CD8-positive, alpha-beta memory T cell (primary cell): Measurements from ENCODE around the gene UBAC2. TPM values are rescaled to one million over a fixed set of nuclear protein-coding genes. Genes with fewer than 3 reads are reported as not detected.

Experiments
- CTCF ChIA-PET: fragments of 350-600 bp; sonication (Branson Sonifier 250); formaldehyde crosslinking; loops from one replicate; lab custom pipeline; 2021; ENCODE audit warnings: antibody characterized with exemption; lab: Charles Lee
- POLR2A ChIA-PET: fragments of 350-600 bp; sonication (Branson Sonifier 250); formaldehyde crosslinking; loops from one replicate; lab custom pipeline; 2021; ENCODE audit warnings: antibody characterized with exemption; lab: Charles Lee
- DNase-seq, 5 donors: peaks; one replicate each; pipeline versions ENCODE4 v3.0.0 to v3.0.0-alpha.2; 2020 to 2022; ENCODE audit warnings: mixed read lengths in 1 of 5
- H3K27ac ChIP-seq: one replicate; pipeline ENCODE4 v1.7.0; 2013; ENCODE audit warnings: low read depth, mild to moderate bottlenecking, low read length, moderate library complexity
- H3K27me3 ChIP-seq: 2 replicates; pipeline ENCODE4 v1.7.0; 2013; ENCODE audit warnings: low read length, mild to moderate bottlenecking; ENCODE audit not compliant: insufficient read depth, poor library complexity, severe bottlenecking
- H3K36me3 ChIP-seq: 2 replicates; pipeline ENCODE4 v1.7.0; 2013; ENCODE audit warnings: mild to moderate bottlenecking, low read length, moderate library complexity; ENCODE audit not compliant: insufficient read depth
- H3K4me1 ChIP-seq: 2 replicates; pipeline ENCODE4 v1.7.0; 2013; ENCODE audit warnings: mild to moderate bottlenecking, low read length, moderate library complexity; ENCODE audit not compliant: insufficient read depth
- H3K4me3 ChIP-seq: 2 replicates; pipeline ENCODE4 v1.7.0; 2013; ENCODE audit warnings: mild to moderate bottlenecking, low read length
- H3K9me3 ChIP-seq: 2 replicates; pipeline ENCODE4 v1.7.0; 2013; ENCODE audit warnings: mild to moderate bottlenecking, low read length
- H3K27ac Mint-ChIP-seq, 8 donors: one replicate each; pipeline ENCODE4 v1.8.0; 2020 to 2021; ENCODE audit warnings: mixed read lengths in 8 of 8, mild to moderate bottlenecking in 6 of 8, inconsistent platforms in 3 of 8, moderate library complexity in 3 of 8
- H3K27me3 Mint-ChIP-seq, 2 donors: one replicate each; pipeline ENCODE4 v1.8.0; 2020 to 2021; ENCODE audit warnings: mixed read lengths in 2 of 2, mild to moderate bottlenecking in 1 of 2, moderate library complexity in 1 of 2
- H3K36me3 Mint-ChIP-seq, 3 donors: one replicate each; pipeline ENCODE4 v1.8.0; 2020 to 2021; ENCODE audit warnings: mixed read lengths in 3 of 3, inconsistent platforms in 1 of 3, mild to moderate bottlenecking in 1 of 3
- H3K4me1 Mint-ChIP-seq, 3 donors: one replicate each; pipeline ENCODE4 v1.8.0; 2020 to 2021; ENCODE audit warnings: mixed read lengths in 3 of 3, inconsistent platforms in 1 of 3, mild to moderate bottlenecking in 1 of 3
- H3K4me3 Mint-ChIP-seq, 7 donors: one replicate each; pipeline ENCODE4 v1.8.0; 2020 to 2021; ENCODE audit warnings: mixed read lengths in 7 of 7, mild to moderate bottlenecking in 6 of 7, moderate library complexity in 4 of 7, inconsistent platforms in 2 of 7
- H3K9me3 Mint-ChIP-seq, 5 donors: one replicate each; pipeline ENCODE4 v1.8.0; 2020 to 2022; ENCODE audit warnings: mixed read lengths in 5 of 5, mild to moderate bottlenecking in 3 of 5, moderate library complexity in 2 of 5, inconsistent platforms in 1 of 5
- polyA plus RNA-seq: library from polyadenylated mRNA; unstranded; fragments of 300-500 nt; fragmentation: Illumina TruSeq; gene quantifications from one replicate; pipeline ENCODE4 v1.2.3, GENCODE V29; 2021
- total RNA-seq, 2 experiments: library from RNA; stranded (reverse); gene quantifications; one replicate each; pipeline ENCODE4 v1.2.3, GENCODE V29; 2021

The UBAC2 gene
- total and polyA plus RNA-seq, 3 experiments from 2014 or later: 62.3 to 160 (median 63.7) TPM

DNA sequence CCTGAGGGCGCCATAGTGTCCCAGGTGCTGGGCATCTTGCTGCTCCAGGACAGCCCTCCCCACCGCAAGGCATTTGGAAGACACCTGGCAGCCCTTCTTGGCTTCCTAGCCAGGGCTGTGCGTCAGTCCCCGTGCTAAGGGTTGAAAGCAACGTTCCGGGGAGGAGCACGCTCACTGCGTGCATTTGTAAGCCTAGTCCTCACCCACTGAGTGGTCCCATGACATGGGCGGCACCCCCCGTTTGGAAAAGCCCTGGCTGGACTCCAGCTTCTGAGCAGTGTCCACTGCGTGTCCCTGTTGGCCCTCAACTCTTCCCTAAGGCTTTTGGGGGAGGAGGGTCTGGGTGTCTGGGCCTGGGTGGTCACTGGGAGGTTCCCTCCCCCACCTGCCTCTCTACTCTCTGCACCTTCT is 182.9 kb downstream of the UBAC2 start:
- H3K27ac Mint-ChIP-seq: peak overlapping the region; percentile 91 to 99 (median 98)
- peaks cover 100% of the 10 kb centered on the region for H3K4me1 ChIP-seq
- H3K36me3 Mint-ChIP-seq: peaks cover 3 to 43% (median 9%) of the 10 kb centered on the region in 3 donors
- H3K4me3 ChIP-seq: no peak overlapping the region
- ChIA-PET POLR2A (interaction anchor here (0.5 to 2.6 kb wide), 9 partner anchors 12 to 103 kb away, joined by 3 to 11 read pairs (median 4); partner anchors contain the start of gene GPR183), CTCF (interaction anchor here (0.9 to 5.5 kb wide), 14 partner anchors 8 to 207 kb away, joined by 3 to 60 read pairs (median 10); partner anchors contain the start of gene GPR183)
- H3K4me3 Mint-ChIP-seq: peak overlapping the region in 5 of 7 donors; percentile 40 to 79 (median 73)
- H3K36me3 ChIP-seq: peaks cover 5% of the 10 kb centered on the region
- H3K4me1 Mint-ChIP-seq: peaks cover 85 to 100% (median 92%) of the 10 kb centered on the region in 3 donors
- no peaks in the 10 kb centered on the region for H3K27me3 Mint-ChIP-seq
- H3K9me3 ChIP-seq: no peaks in the 10 kb centered on the region
- no peak overlapping the region for H3K27ac ChIP-seq
- H3K27me3 ChIP-seq: no peaks in the 10 kb centered on the region
- peak in 1 of 5 donors; percentile 50 for DNase-seq
- no peaks in the 10 kb centered on the region for H3K9me3 Mint-ChIP-seq

DNA sequence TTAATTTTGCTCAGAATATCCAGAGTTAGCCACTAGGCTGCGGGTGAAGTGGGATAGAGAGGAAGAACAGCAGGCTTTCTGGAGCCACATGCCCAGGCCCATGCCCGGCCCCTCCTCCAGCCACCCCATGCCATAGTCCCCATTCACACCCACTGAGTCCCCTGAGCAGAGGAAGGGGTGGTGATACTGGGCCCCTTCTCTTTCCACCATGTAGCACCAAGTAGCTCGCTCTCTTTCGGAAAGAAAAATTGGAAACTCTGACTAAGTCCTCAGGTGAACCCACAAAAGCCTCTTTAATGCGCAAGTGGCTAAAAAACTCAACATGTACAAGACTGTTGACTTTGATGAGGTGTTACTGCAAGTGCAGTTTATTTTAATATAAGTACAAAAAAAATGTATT is 183.3 kb downstream of the UBAC2 start:
- Histone ChIP-seq H3K9me3 (no peaks in the 10 kb centered on the region), H3K4me3 (no peak overlapping the region), H3K27me3 (no peaks in the 10 kb centered on the region), H3K27ac (no peak overlapping the region), H3K36me3 (peaks cover 5% of the 10 kb centered on the region), H3K4me1 (peaks cover 99% of the 10 kb centered on the region)
- Mint-ChIP-seq H3K9me3 (no peaks in the 10 kb centered on the region), H3K27me3 (no peaks in the 10 kb centered on the region), H3K36me3 (peaks cover 3 to 39% (median 6%) of the 10 kb centered on the region in 3 donors), H3K4me3 (peak overlapping the region in 5 of 7 donors; percentile 19 to 50 (median 35)), H3K27ac (peak overlapping the region; percentile 91 to 99 (median 98)), H3K4me1 (peaks cover 85 to 97% (median 88%) of the 10 kb centered on the region in 3 donors)
- POLR2A ChIA-PET: interaction anchor here (0.5 to 1.4 kb wide), 5 partner anchors 25 to 103 kb away, joined by 3 to 5 read pairs (median 4); no protein-coding TSS in a partner anchor
- CTCF ChIA-PET: interaction anchor here (1.0 to 5.5 kb wide), 11 partner anchors 9 to 207 kb away, joined by 3 to 60 read pairs (median 5); partner anchors contain the start of gene GPR183
- DNase-seq: peak in 1 of 5 donors; percentile 64

DNA sequence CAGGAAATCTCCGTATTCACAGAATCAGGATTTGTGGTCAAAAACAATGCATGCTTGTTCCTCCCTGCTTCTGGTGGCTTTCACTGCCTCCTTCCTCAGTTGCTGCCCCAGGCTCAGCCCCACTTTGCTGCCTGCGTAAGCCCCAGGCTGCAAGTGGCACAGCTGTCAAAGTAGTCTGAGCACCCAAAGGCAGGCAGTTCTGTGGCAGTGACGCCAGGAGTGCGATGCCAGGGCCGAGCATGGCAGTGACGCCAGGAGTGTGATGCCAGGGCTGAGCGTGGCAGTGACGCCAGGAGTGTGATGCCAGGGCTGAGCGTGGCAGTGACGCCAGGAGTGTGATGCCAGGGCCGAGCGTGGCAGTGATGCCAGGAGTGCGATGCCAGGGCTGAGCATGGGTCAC is 183.8 kb downstream of the UBAC2 start:
- no peaks in the 10 kb centered on the region for H3K27me3 ChIP-seq
- no peak overlapping the region for H3K27ac ChIP-seq
- no peak overlapping the region for H3K4me3 ChIP-seq
- POLR2A ChIA-PET: interaction anchor here (0.8 kb wide), 1 partner anchor 82 kb away, joined by 3 read pairs; no protein-coding TSS in a partner anchor
- DNase-seq: peak in 3 of 5 donors; percentile 41 to 79 (median 57)
- H3K4me1 ChIP-seq: peaks cover 93% of the 10 kb centered on the region
- peak overlapping the region in 1 of 7 donors; percentile 24 for H3K4me3 Mint-ChIP-seq
- CTCF ChIA-PET: interaction anchor here (1.0 to 5.5 kb wide), 9 partner anchors 9 to 208 kb away, joined by 3 to 60 read pairs (median 7); partner anchors contain the start of gene GPR183
- H3K27me3 Mint-ChIP-seq: peaks cover 0 to 2% of the 10 kb centered on the region in 2 donors
- peak overlapping the region; percentile 75 to 99 (median 93) for H3K27ac Mint-ChIP-seq
- H3K4me1 Mint-ChIP-seq: peaks cover 80 to 95% (median 82%) of the 10 kb centered on the region in 3 donors
- no peaks in the 10 kb centered on the region for H3K9me3 Mint-ChIP-seq
- peaks cover 3 to 36% (median 6%) of the 10 kb centered on the region in 3 donors for H3K36me3 Mint-ChIP-seq
- no peaks in the 10 kb centered on the region for H3K9me3 ChIP-seq
- H3K36me3 ChIP-seq: peaks cover 5% of the 10 kb centered on the region

DNA sequence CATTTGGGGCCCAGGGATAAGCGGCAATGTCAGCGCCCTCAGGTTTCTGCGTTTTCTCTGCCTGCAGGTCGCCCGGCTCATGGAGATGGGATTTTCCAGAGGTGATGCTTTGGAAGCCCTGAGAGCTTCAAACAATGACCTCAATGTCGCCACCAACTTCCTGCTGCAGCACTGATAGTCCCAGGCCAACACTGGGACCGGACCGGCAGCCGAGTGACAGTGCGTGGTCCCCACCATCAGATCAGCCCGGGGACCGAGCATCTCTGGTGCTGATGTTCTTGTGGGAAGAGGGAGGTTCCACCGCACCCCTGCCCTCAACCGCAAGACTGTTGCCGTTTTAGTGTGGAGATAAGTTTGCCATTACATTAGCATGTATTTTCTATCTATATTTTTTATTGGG is 184.5 kb downstream of the UBAC2 start:
- H3K36me3 Mint-ChIP-seq: peaks cover 3 to 33% (median 6%) of the 10 kb centered on the region in 3 donors
- H3K9me3 Mint-ChIP-seq: no peaks in the 10 kb centered on the region
- peak overlapping the region in 1 of 7 donors; percentile 5 for H3K4me3 Mint-ChIP-seq
- ChIA-PET CTCF (interaction anchor here (1.5 to 5.5 kb wide), 4 partner anchors 33 to 114 kb away, joined by 5 to 81 read pairs (median 38); partner anchors contain the start of gene GPR183), POLR2A (no interaction called here)
- Histone ChIP-seq H3K27ac (no peak overlapping the region), H3K9me3 (no peaks in the 10 kb centered on the region), H3K36me3 (peaks cover 5% of the 10 kb centered on the region), H3K27me3 (no peaks in the 10 kb centered on the region), H3K4me3 (no peak overlapping the region), H3K4me1 (peaks cover 86% of the 10 kb centered on the region)
- no peak for DNase-seq
- peaks cover 73 to 88% (median 75%) of the 10 kb centered on the region in 3 donors for H3K4me1 Mint-ChIP-seq
- peak overlapping the region; percentile 43 to 96 (median 79) for H3K27ac Mint-ChIP-seq
- H3K27me3 Mint-ChIP-seq: peaks cover 0 to 2% of the 10 kb centered on the region in 2 donors

DNA sequence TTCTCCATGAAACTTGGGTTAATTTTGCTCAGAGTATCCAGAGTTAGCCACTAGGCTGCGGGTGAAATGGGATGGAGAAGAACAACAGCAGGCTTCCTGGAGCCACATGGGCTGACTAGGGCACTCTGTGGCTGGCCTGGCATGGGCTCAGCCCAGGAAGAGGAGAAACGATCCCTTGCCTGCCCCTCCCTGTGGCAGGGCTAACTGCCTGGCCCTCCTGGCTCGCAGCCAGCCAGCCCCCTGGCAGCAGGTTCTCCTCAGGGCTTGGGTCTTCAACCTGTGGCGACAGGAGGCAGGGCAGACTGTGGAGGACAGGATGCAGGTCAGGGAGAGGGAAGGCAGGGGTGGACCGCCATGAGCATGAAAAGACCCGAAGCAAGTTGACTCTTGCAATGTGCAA is 185.3 kb downstream of the UBAC2 start:
- POLR2A ChIA-PET: no interaction called here
- no peak for DNase-seq
- H3K4me3 Mint-ChIP-seq: peak overlapping the region in 1 of 7 donors; percentile 11
- peaks cover 0 to 2% of the 10 kb centered on the region in 2 donors for H3K27me3 Mint-ChIP-seq
- Histone ChIP-seq H3K36me3 (peaks cover 5% of the 10 kb centered on the region), H3K27ac (no peak overlapping the region), H3K27me3 (no peaks in the 10 kb centered on the region), H3K4me1 (peaks cover 79% of the 10 kb centered on the region), H3K9me3 (no peaks in the 10 kb centered on the region), H3K4me3 (no peak overlapping the region)
- H3K27ac Mint-ChIP-seq: peak overlapping the region in 6 of 8 donors; percentile 58 to 95 (median 80)
- no peaks in the 10 kb centered on the region for H3K9me3 Mint-ChIP-seq
- H3K4me1 Mint-ChIP-seq: peaks cover 66 to 82% (median 68%) of the 10 kb centered on the region in 3 donors
- peaks cover 3 to 32% (median 6%) of the 10 kb centered on the region in 3 donors for H3K36me3 Mint-ChIP-seq
- CTCF ChIA-PET: interaction anchor here (1.3 to 5.0 kb wide), 9 partner anchors 19 to 116 kb away, joined by 3 to 81 read pairs (median 14); no protein-coding TSS in a partner anchor

DNA sequence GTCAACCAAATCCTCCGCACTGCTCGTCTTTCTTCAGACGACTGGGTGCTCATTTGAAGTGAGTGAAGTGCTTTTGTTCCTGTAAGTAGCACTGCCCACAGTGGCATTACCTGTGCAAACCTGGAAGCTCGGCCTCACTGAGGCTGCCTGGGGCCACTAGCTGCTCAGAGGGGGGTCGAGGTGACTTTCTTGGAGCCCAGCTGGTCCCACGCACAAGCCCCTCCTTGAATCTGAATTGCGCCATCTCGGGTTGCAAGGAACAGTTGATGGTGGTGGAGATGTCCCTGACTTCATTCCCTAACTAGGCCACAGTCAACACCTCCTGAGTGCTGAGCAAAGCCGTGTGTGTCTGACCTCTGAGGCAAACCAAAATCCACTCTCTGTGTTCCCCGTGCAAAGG is 185.8 kb downstream of the UBAC2 start:
- CTCF ChIA-PET: interaction anchor here (0.8 to 5.0 kb wide), 24 partner anchors 11 to 210 kb away, joined by 3 to 81 read pairs (median 8); partner anchors contain the start of gene GPR183
- no peak overlapping the region for H3K27ac ChIP-seq

DNA sequence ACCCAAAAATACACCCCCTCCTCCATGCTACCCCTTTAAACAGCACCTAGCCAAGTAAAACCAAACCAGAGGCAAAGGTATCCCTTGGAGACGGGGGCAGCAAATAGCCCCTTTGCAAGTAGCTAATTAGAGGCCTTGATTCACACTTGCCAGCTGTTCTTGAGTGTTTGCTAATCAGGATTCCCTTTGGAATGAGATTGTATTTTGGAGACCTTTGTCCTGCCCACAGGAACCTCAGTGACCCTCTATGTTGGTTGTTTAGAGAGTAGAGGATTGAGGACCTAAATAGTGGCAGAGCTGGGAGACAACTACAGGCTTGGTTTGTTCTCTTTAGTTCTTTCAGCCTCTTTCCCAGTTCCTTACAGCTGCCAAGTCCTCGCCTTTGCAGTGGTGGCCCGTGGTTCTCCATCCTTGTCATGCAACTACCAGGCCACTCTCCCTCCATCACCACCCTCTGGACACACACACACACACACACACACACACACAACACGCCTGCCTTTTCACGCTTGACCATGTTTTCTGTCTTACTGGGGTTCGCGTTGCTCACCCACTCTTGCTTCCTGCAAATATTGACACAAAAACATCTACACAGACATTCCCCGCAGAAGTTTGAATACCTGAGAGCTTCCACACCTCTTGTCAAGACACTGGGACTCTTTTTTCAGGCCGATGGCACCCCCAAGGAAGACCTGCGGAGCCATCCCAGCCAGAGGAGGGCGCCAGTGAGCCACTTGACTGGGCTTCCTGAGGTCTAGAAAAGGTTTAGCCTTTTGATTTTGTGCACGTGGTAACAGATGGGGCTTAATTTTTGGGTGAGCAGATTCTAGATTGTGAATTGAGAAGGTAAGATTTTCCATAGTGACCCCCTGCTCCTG is 186.5 kb downstream of the UBAC2 start:
- ChIA-PET CTCF (interaction anchor here (0.6 to 5.0 kb wide), 45 partner anchors 11 to 210 kb away, joined by 3 to 81 read pairs (median 5); partner anchors contain the start of genes GPR183 and UBAC2), POLR2A (interaction anchor here (1.1 to 1.7 kb wide), 2 partner anchors 27 to 50 kb away, joined by 3 to 6 read pairs; no protein-coding TSS in a partner anchor)
- peak overlapping the region; percentile 81 to 95 (median 91) for H3K27ac Mint-ChIP-seq
- Histone ChIP-seq H3K36me3 (peaks cover 5% of the 10 kb centered on the region), H3K27me3 (no peaks in the 10 kb centered on the region), H3K9me3 (no peaks in the 10 kb centered on the region), H3K4me1 (peaks cover 66% of the 10 kb centered on the region), H3K27ac (no peak overlapping the region), H3K4me3 (no peak overlapping the region)
- H3K4me1 Mint-ChIP-seq: peaks cover 54 to 71% (median 56%) of the 10 kb centered on the region in 3 donors
- peaks cover 0 to 2% of the 10 kb centered on the region in 2 donors for H3K27me3 Mint-ChIP-seq
- H3K9me3 Mint-ChIP-seq: no peaks in the 10 kb centered on the region
- peak; percentile 69 to 87 (median 75) for DNase-seq
- H3K4me3 Mint-ChIP-seq: peak overlapping the region in 5 of 7 donors; percentile 24 to 46 (median 33)
- H3K36me3 Mint-ChIP-seq: peaks cover 3 to 32% (median 6%) of the 10 kb centered on the region in 3 donors

More for the DNA sequence above, 185.8 kb downstream of the UBAC2 start:
- no peak overlapping the region for H3K4me3 ChIP-seq
- Mint-ChIP-seq H3K4me1 (peaks cover 60 to 78% (median 62%) of the 10 kb centered on the region in 3 donors), H3K36me3 (peaks cover 3 to 32% (median 6%) of the 10 kb centered on the region in 3 donors), H3K27me3 (peaks cover 0 to 2% of the 10 kb centered on the region in 2 donors), H3K9me3 (no peaks in the 10 kb centered on the region), H3K27ac (peak overlapping the region in 7 of 8 donors; percentile 58 to 95 (median 88)), H3K4me3 (peak overlapping the region in 1 of 7 donors; percentile 23)
- peaks cover 5% of the 10 kb centered on the region for H3K36me3 ChIP-seq
- no peaks in the 10 kb centered on the region for H3K9me3 ChIP-seq
- H3K4me1 ChIP-seq: peaks cover 73% of the 10 kb centered on the region
- DNase-seq: no peak
- no peaks in the 10 kb centered on the region for H3K27me3 ChIP-seq
- POLR2A ChIA-PET: no interaction called here
